ENCODE results near the gene DHRSX.

GRCh38 chrX:2193273-2193592, 307.5 kb downstream of the DHRSX start:
- TF ChIP-seq CTCF (IDR thresholded peaks at IDR 0.05) (no peak), POLR2AphosphoS5 (IDR thresholded peaks at IDR 0.05) (no peak), EP300 (IDR thresholded peaks at IDR 0.05) (no peak), POLR2A (IDR thresholded peaks at IDR 0.05; ENCODE audit: low read depth) (no peak)

All from esophagus muscularis mucosa (tissue), 4 donors.